ENCODE results near the gene LRRC10.
"Not testable (repeated sequence)": the region's sequence is repeated elsewhere in the genome, so short reads cannot be mapped to it uniquely, and the experiment has no call there.

Gene LRRC10

DNA sequence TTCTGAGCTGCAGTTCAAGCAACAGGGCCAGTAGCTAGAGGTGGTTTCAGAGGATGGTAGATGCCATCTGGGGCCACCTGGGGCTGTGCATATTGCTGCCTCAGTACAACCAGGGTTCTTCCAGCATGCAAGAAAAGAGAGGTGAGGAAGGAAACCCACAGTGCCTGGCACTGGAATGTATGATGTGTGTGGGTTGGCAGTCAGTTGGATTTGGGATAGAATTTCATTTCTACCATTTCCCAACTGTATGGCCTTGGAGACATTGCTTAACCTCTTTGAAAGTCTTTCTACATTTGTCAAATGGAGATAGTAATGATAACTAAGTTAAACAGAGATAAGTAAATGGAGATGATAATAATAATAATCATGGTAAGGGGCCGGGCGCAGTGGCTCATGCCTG lies 10.2 kb upstream of the LRRC10 start:
- TF ChIP-seq, protein P1, sequence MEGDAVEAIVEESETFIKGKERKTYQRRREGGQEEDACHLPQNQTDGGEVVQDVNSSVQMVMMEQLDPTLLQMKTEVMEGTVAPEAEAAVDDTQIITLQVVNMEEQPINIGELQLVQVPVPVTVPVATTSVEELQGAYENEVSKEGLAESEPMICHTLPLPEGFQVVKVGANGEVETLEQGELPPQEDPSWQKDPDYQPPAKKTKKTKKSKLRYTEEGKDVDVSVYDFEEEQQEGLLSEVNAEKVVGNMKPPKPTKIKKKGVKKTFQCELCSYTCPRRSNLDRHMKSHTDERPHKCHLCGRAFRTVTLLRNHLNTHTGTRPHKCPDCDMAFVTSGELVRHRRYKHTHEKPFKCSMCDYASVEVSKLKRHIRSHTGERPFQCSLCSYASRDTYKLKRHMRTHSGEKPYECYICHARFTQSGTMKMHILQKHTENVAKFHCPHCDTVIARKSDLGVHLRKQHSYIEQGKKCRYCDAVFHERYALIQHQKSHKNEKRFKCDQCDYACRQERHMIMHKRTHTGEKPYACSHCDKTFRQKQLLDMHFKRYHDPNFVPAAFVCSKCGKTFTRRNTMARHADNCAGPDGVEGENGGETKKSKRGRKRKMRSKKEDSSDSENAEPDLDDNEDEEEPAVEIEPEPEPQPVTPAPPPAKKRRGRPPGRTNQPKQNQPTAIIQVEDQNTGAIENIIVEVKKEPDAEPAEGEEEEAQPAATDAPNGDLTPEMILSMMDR (IDR thresholded peaks at IDR 0.05; ENCODE audit: control insufficient read depth, insufficient read depth, low read depth, low read length, missing control alignments), result no peak
- no peak for DNase-seq (ENCODE audit: low read depth)
- no peak overlapping the region for H3K4me3 ChIP-seq (ENCODE audit: control insufficient read depth, low read depth, low read length)

DNA sequence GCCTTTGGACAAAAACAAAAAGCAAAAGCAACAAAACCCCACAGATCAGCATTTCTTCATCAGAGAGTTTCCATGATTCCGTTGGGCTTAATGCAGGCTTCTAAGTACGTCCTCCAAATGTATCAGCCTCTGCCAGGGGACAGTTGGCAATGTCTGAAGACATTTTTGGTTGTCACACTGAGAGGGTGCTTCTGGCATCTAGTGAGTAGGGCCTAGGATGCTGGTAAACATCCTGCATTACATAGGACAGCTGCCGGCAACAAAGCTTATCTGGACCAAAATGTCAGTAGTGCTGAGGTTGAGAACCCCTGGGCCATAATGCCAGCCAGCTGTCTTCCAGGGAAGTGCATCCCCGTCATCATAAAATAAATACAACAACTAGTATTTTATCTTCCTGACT lies 9.4 kb upstream of the LRRC10 start:
- no peak overlapping the region for H3K4me3 ChIP-seq (ENCODE audit: control insufficient read depth, low read depth, low read length)
- TF ChIP-seq, protein P1 (IDR thresholded peaks at IDR 0.05; ENCODE audit: control insufficient read depth, insufficient read depth, low read depth, low read length, missing control alignments), result no peak
- no peak for DNase-seq (ENCODE audit: low read depth)

DNA sequence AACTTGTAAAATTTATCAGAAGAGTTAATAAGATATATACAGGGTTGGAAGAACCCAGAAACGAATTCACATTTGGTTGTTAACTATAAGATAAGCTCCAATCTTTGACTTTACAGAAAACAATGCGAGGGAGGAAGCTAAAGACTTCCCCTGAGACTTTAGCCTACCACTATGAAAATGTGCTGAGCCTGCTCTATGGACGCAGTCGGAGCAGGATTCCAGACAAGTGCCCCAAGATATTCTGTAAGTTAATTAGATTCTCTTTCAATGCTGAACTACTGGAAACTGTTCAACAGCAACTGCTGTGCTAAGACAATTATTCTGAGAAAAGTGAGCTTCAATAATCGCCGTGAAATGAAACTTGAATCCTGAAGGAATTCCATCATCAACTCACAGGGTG lies 8.3 kb upstream of the LRRC10 start:
- no peak for DNase-seq (ENCODE audit: low read depth)
- H3K4me3 ChIP-seq (ENCODE audit: control insufficient read depth, low read depth, low read length), result no peak overlapping the region
- TF ChIP-seq, protein P1 (IDR thresholded peaks at IDR 0.05; ENCODE audit: control insufficient read depth, insufficient read depth, low read depth, low read length, missing control alignments), result no peak

DNA sequence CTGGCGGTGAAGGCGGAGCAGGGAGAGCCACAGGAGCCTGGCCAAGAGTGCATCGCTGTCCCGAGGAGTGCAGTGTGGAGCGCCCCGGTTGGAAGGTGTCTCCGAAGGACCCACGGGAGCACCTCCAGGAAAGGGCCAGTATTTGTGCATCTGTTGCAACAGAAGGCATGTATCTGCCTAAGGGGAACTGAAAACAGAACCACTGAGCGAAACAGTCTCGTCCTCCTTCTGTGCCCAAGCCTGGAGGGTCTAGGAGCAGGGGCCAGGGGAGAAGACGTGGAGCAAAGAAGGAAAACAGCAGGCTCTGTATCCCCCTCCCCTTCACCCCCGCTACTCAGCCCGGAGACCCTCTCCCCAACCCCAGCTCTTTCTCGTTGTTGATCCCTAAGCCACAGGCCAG lies 5.3 kb upstream of the LRRC10 start:
- H3K4me3 ChIP-seq (ENCODE audit: control insufficient read depth, low read depth, low read length), result no peak overlapping the region
- TF ChIP-seq, protein P1 (IDR thresholded peaks at IDR 0.05; ENCODE audit: control insufficient read depth, insufficient read depth, low read depth, low read length, missing control alignments), result no peak
- no peak for DNase-seq (ENCODE audit: low read depth)

DNA sequence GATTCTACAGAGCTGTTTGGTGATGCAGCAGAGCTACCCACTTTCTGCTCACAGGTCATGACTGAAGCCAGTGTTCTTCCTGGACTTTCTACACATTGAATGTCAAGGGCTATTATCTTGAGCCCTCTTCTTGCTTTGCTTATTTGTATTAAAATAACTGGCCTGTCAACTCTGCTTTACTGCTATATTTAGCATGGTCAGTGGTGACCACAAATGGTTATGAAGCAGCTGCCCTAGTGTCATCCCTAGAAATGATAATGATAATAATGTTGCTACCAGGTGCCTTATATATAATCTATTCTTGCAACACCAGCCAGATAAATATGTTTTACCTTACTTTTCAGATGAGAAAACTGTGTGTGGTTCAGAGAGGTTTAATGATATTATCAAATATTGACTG lies 2.6 kb upstream of the LRRC10 start:
- TF ChIP-seq, protein P1 (IDR thresholded peaks at IDR 0.05; ENCODE audit: control insufficient read depth, insufficient read depth, low read depth, low read length, missing control alignments), result no peak
- no peak overlapping the region for H3K4me3 ChIP-seq (ENCODE audit: control insufficient read depth, low read depth, low read length)
- no peak for DNase-seq (ENCODE audit: low read depth)

DNA sequence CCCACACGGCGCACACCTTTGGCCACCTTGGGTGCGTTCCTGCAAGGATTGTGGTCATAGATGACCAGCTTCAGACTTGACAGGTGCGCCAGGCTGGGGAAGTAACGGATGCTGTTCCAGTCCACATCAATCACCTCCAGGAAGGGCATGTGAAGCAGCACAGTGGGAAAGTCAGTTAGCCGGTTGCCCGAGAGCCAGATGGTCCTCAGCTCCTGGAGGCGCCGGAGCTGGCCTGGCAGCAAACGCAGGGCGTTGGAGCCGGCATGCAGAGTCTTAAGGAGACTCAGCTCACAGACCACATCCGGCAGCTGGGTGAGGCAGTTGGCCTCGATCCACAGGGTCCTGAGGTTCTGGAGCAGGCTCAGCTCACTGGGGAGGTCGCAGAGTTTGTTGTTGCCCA lies 581 bp downstream of the LRRC10 start:
- TF ChIP-seq, protein P1 (IDR thresholded peaks at IDR 0.05; ENCODE audit: control insufficient read depth, insufficient read depth, low read depth, low read length, missing control alignments), result no peak
- no peak for DNase-seq (ENCODE audit: low read depth)
- no peak overlapping the region for H3K4me3 ChIP-seq (ENCODE audit: control insufficient read depth, low read depth, low read length)

DNA sequence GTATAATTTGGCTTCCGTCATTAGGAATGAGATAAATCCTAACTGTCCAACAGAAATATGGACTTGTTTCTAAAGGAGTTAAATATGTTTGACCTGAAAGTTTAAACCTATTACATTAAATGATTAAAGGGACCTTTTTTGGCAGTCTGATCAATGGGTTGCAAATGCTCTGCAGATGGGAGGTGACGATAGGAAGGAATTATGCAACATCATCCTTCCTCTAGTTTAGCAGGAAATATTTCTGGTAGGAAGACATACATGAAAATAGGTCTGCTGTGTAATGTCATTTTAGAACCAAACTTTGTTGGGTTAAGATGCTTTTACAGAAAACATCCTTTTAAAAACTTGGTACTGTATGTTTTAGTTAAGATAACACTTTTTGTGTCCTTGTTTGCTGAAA lies 2.6 kb downstream of the LRRC10 start:
- TF ChIP-seq, protein P1 (IDR thresholded peaks at IDR 0.05; ENCODE audit: control insufficient read depth, insufficient read depth, low read depth, low read length, missing control alignments), result no peak

DNA sequence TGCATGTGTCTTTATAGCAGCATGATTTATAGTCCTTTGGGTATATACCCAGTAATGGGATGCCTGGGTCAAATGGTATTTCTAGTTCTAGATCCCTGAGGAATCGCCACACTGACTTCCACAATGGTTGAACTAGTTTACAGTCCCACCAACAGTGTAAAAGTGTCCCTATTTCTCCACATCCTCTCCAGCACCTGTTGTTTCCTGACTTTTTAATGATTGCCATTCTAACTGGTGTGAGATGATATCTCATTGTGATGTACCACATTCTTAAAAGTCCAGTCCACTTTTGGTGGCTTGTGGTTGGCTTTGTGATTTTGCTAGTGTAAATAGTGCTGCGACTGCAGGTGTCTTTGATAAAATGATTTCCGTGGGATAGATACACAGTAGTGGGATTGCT lies 6.4 kb downstream of the LRRC10 start:
- not testable (repeated sequence) for H3K4me3 ChIP-seq (ENCODE audit: control insufficient read depth, low read depth, low read length); DNase-seq (ENCODE audit: low read depth)

More for the DNA sequence above, 2.6 kb downstream of the LRRC10 start:
- H3K4me3 ChIP-seq (ENCODE audit: control insufficient read depth, low read depth, low read length), result no peak overlapping the region
- no peak for DNase-seq (ENCODE audit: low read depth)

DNA sequence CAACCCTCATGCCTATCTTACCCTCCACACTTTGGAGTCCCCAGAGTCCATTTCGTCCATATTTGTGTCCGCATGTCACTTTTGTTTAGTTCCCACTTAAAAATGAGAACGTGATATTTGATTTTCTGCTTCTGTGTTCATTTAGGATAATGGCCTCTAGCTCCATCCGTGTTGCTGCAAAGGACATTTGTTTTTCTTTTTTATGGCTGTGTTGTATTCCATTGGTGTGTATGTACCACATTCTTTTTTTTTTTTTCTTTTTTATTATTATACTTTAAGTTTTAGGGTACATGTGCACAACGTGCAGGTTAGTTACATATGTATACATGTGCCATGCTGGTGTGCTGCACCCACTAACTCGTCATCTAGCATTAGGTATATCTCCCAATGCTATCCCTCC lies 7.2 kb downstream of the LRRC10 start:
- H3K4me3 ChIP-seq (ENCODE audit: control insufficient read depth, low read depth, low read length); DNase-seq (ENCODE audit: low read depth): not testable (repeated sequence)
